ENCODE results near the gene GARNL3.

- TF ChIP-seq EZH2phosphoT487 (IDR thresholded peaks at IDR 0.05; ENCODE audit: borderline replicate concordance, low read length) (no peak), CTCF (conservative IDR thresholded peaks at IDR 0.05; ENCODE audit: low read depth, low read length) (no peak)
Measured at GRCh38 chr9:127269449-127269848, 4.9 kb downstream of the GARNL3 start.

Measured in PC-3 (cell line).